NOMO-1 (cell line): ENCODE data around the gene MROH9.

Source experiments
- DNase-seq, 2 experiments: peaks; one replicate each; lab custom pipeline; 2025; ENCODE audit not compliant: unreplicated experiment in 2 of 2; lab: John Stamatoyannopoulos, UW

MROH9 gene

GRCh38 chr1:170967042-170967910, 31.9 kb downstream of the MROH9 start:
- DNase-seq = peak in 1 of 2 experiments; percentile 13

GRCh38 chr1:170970256-170970655, 34.9 kb downstream of the MROH9 start:
- DNase-seq = no peak

GRCh38 chr1:170978371-170978910, 43.1 kb downstream of the MROH9 start:
- no peak for DNase-seq

GRCh38 chr1:170985406-170985805, 50.1 kb downstream of the MROH9 start:
- DNase-seq = no peak

GRCh38 chr1:170986901-170987300, 51.6 kb downstream of the MROH9 start:
- DNase-seq = no peak

GRCh38 chr1:170987424-170987823, 52.1 kb downstream of the MROH9 start:
- DNase-seq = no peak

- no peak for DNase-seq
These were observed 57.8 kb downstream of the MROH9 start for GRCh38 chr1:170993151-170993550.

GRCh38 chr1:170993717-170994116, 58.4 kb downstream of the MROH9 start:
- DNase-seq = no peak

GRCh38 chr1:171014880-171015279, 79.5 kb downstream of the MROH9 start:
- no peak for DNase-seq

- no peak for DNase-seq
These were observed 82.1 kb downstream of the MROH9 start for GRCh38 chr1:171017426-171017825.

- DNase-seq = no peak
These were observed 84.6 kb downstream of the MROH9 start for GRCh38 chr1:171019971-171020370.

GRCh38 chr1:171032822-171033702, 97.7 kb downstream of the MROH9 start:
- DNase-seq = no peak

GRCh38 chr1:171037626-171038025, 102.3 kb downstream of the MROH9 start:
- DNase-seq = no peak

GRCh38 chr1:171038284-171038683, 103.0 kb downstream of the MROH9 start:
- DNase-seq = no peak

- no peak for DNase-seq
These were observed 112.7 kb downstream of the MROH9 start for GRCh38 chr1:171048014-171048413.

- DNase-seq = no peak
These were observed 117.6 kb downstream of the MROH9 start for GRCh38 chr1:171052977-171053376.

GRCh38 chr1:171055966-171056643, 120.8 kb downstream of the MROH9 start:
- no peak for DNase-seq

- no peak for DNase-seq
These were observed 126.2 kb downstream of the MROH9 start for GRCh38 chr1:171061425-171062143.

- no peak for DNase-seq
These were observed 127.6 kb downstream of the MROH9 start for GRCh38 chr1:171062902-171063301.

GRCh38 chr1:171075041-171075440, 139.7 kb downstream of the MROH9 start:
- DNase-seq = no peak
